Activated naive CD4-positive, alpha-beta T cell treated with anti-CD3 and anti-CD28 coated beads, Interleukin-2, amount 50 U/mL, for 24 hours (primary cell): ENCODE results near the gene MYH7B.

ENCODE experiments used
- H3K27ac Mint-ChIP-seq: one replicate; pipeline ENCODE4 v1.8.0; 2021; ENCODE audit warnings: mild to moderate bottlenecking, mixed read lengths
- H3K27me3 Mint-ChIP-seq: one replicate; pipeline ENCODE4 v1.8.0; 2021; ENCODE audit warnings: mixed read lengths
- H3K36me3 Mint-ChIP-seq: one replicate; pipeline ENCODE4 v1.8.0; 2021; ENCODE audit warnings: mixed read lengths
- H3K4me1 Mint-ChIP-seq: one replicate; pipeline ENCODE4 v1.8.0; 2021; ENCODE audit warnings: mixed read lengths
- H3K4me3 Mint-ChIP-seq: one replicate; pipeline ENCODE4 v1.8.0; 2021; ENCODE audit warnings: mild to moderate bottlenecking, mixed read lengths
- H3K9me3 Mint-ChIP-seq: one replicate; pipeline ENCODE4 v1.8.0; 2021; ENCODE audit warnings: mixed read lengths

MYH7B gene

GRCh38 chr20:34938466-34939163 is 17.1 kb upstream of the MYH7B start:
- Mint-ChIP-seq H3K4me1 (no peaks in the 10 kb centered on the region), H3K36me3 (peaks cover 10% of the 10 kb centered on the region), H3K27me3 (no peaks in the 10 kb centered on the region), H3K4me3 (no peak overlapping the region), H3K9me3 (no peaks in the 10 kb centered on the region), H3K27ac (no peak overlapping the region)

- Mint-ChIP-seq H3K36me3 (peaks cover 7% of the 10 kb centered on the region), H3K4me3 (no peak overlapping the region), H3K27me3 (no peaks in the 10 kb centered on the region), H3K27ac (no peak overlapping the region), H3K4me1 (no peaks in the 10 kb centered on the region), H3K9me3 (no peaks in the 10 kb centered on the region)
Measured at GRCh38 chr20:34940081-34940481, 15.6 kb upstream of the MYH7B start.

- Mint-ChIP-seq H3K27me3 (no peaks in the 10 kb centered on the region), H3K9me3 (no peaks in the 10 kb centered on the region), H3K4me1 (no peaks in the 10 kb centered on the region), H3K27ac (no peak overlapping the region), H3K4me3 (no peak overlapping the region), H3K36me3 (peaks cover 8% of the 10 kb centered on the region)
Measured at GRCh38 chr20:34941226-34941625, 14.4 kb upstream of the MYH7B start.

GRCh38 chr20:34942301-34942700 is 13.4 kb upstream of the MYH7B start:
- Mint-ChIP-seq H3K9me3 (no peaks in the 10 kb centered on the region), H3K27me3 (no peaks in the 10 kb centered on the region), H3K36me3 (peaks cover 6% of the 10 kb centered on the region), H3K4me3 (no peak overlapping the region), H3K27ac (no peak overlapping the region), H3K4me1 (no peaks in the 10 kb centered on the region)

GRCh38 chr20:34943808-34944567 is 11.7 kb upstream of the MYH7B start:
- no peak overlapping the region for H3K4me3 Mint-ChIP-seq
- H3K27ac Mint-ChIP-seq, result no peak overlapping the region
- H3K36me3 Mint-ChIP-seq, result peaks cover 6% of the 10 kb centered on the region
- no peaks in the 10 kb centered on the region for H3K4me1 Mint-ChIP-seq
- H3K27me3 Mint-ChIP-seq, result no peaks in the 10 kb centered on the region
- H3K9me3 Mint-ChIP-seq, result no peaks in the 10 kb centered on the region

GRCh38 chr20:34945315-34946077 is 10.2 kb upstream of the MYH7B start:
- no peak overlapping the region for H3K4me3 Mint-ChIP-seq
- H3K27ac Mint-ChIP-seq, result no peak overlapping the region
- no peaks in the 10 kb centered on the region for H3K27me3 Mint-ChIP-seq
- no peaks in the 10 kb centered on the region for H3K4me1 Mint-ChIP-seq
- H3K9me3 Mint-ChIP-seq, result no peaks in the 10 kb centered on the region
- H3K36me3 Mint-ChIP-seq, result peaks cover 10% of the 10 kb centered on the region

GRCh38 chr20:34946661-34947060 is 9.0 kb upstream of the MYH7B start:
- Mint-ChIP-seq H3K27ac (no peak overlapping the region), H3K4me1 (no peaks in the 10 kb centered on the region), H3K36me3 (peaks cover 10% of the 10 kb centered on the region), H3K9me3 (no peaks in the 10 kb centered on the region), H3K27me3 (no peaks in the 10 kb centered on the region), H3K4me3 (no peak overlapping the region)

GRCh38 chr20:34947336-34947735 is 8.3 kb upstream of the MYH7B start:
- Mint-ChIP-seq H3K27ac (no peak overlapping the region), H3K36me3 (peaks cover 10% of the 10 kb centered on the region), H3K4me1 (no peaks in the 10 kb centered on the region), H3K27me3 (no peaks in the 10 kb centered on the region), H3K4me3 (no peak overlapping the region), H3K9me3 (no peaks in the 10 kb centered on the region)

- no peak overlapping the region for H3K4me3 Mint-ChIP-seq
- no peaks in the 10 kb centered on the region for H3K27me3 Mint-ChIP-seq
- no peak overlapping the region for H3K27ac Mint-ChIP-seq
- H3K36me3 Mint-ChIP-seq, result peaks cover 10% of the 10 kb centered on the region
- H3K4me1 Mint-ChIP-seq, result peaks cover 5% of the 10 kb centered on the region
- H3K9me3 Mint-ChIP-seq, result no peaks in the 10 kb centered on the region
Measured at GRCh38 chr20:34948030-34948429, 7.6 kb upstream of the MYH7B start.

- Mint-ChIP-seq H3K36me3 (peaks cover 7% of the 10 kb centered on the region), H3K4me3 (no peak overlapping the region), H3K27ac (no peak overlapping the region), H3K4me1 (peaks cover 8% of the 10 kb centered on the region), H3K9me3 (no peaks in the 10 kb centered on the region), H3K27me3 (no peaks in the 10 kb centered on the region)
Measured at GRCh38 chr20:34949120-34949519, 6.5 kb upstream of the MYH7B start.

GRCh38 chr20:34951252-34951651 is 4.4 kb upstream of the MYH7B start:
- H3K9me3 Mint-ChIP-seq, result no peaks in the 10 kb centered on the region
- H3K36me3 Mint-ChIP-seq, result peaks cover 4% of the 10 kb centered on the region
- peaks cover 27% of the 10 kb centered on the region for H3K4me1 Mint-ChIP-seq
- no peak overlapping the region for H3K4me3 Mint-ChIP-seq
- no peaks in the 10 kb centered on the region for H3K27me3 Mint-ChIP-seq
- H3K27ac Mint-ChIP-seq, result no peak overlapping the region

- H3K9me3 Mint-ChIP-seq, result no peaks in the 10 kb centered on the region
- peaks cover 30% of the 10 kb centered on the region for H3K4me1 Mint-ChIP-seq
- H3K36me3 Mint-ChIP-seq, result peaks cover 4% of the 10 kb centered on the region
- no peaks in the 10 kb centered on the region for H3K27me3 Mint-ChIP-seq
- H3K27ac Mint-ChIP-seq, result peak overlapping the region; percentile 8
- H3K4me3 Mint-ChIP-seq, result no peak overlapping the region
Measured at GRCh38 chr20:34951652-34952051, 4.0 kb upstream of the MYH7B start.

- H3K4me3 Mint-ChIP-seq, result no peak overlapping the region
- H3K36me3 Mint-ChIP-seq, result peaks cover 4% of the 10 kb centered on the region
- no peak overlapping the region for H3K27ac Mint-ChIP-seq
- H3K27me3 Mint-ChIP-seq, result no peaks in the 10 kb centered on the region
- H3K9me3 Mint-ChIP-seq, result no peaks in the 10 kb centered on the region
- peaks cover 33% of the 10 kb centered on the region for H3K4me1 Mint-ChIP-seq
Measured at GRCh38 chr20:34952671-34953070, 3.0 kb upstream of the MYH7B start.

- no peak overlapping the region for H3K27ac Mint-ChIP-seq
Measured at GRCh38 chr20:34953960-34954359, 1.7 kb upstream of the MYH7B start.

GRCh38 chr20:34954904-34955230 is 801 bp upstream of the MYH7B start:
- no peaks in the 10 kb centered on the region for H3K9me3 Mint-ChIP-seq
- peak overlapping the region; percentile 98 for H3K27ac Mint-ChIP-seq
- H3K27me3 Mint-ChIP-seq, result no peaks in the 10 kb centered on the region
- H3K4me3 Mint-ChIP-seq, result peak overlapping the region; percentile 96
- H3K36me3 Mint-ChIP-seq, result no peaks in the 10 kb centered on the region
- peaks cover 33% of the 10 kb centered on the region for H3K4me1 Mint-ChIP-seq

More at GRCh38 chr20:34953960-34954359, 1.7 kb upstream of the MYH7B start:
- Mint-ChIP-seq H3K9me3 (no peaks in the 10 kb centered on the region), H3K4me3 (peak overlapping the region; percentile 7), H3K36me3 (peaks cover 4% of the 10 kb centered on the region), H3K27me3 (no peaks in the 10 kb centered on the region), H3K4me1 (peaks cover 33% of the 10 kb centered on the region)

GRCh38 chr20:34956041-34956458 is 382 bp downstream of the MYH7B start:
- H3K9me3 Mint-ChIP-seq, result no peaks in the 10 kb centered on the region
- H3K4me3 Mint-ChIP-seq, result peak overlapping the region; percentile 96
- H3K36me3 Mint-ChIP-seq, result no peaks in the 10 kb centered on the region
- H3K27ac Mint-ChIP-seq, result peak overlapping the region; percentile 98
- H3K27me3 Mint-ChIP-seq, result no peaks in the 10 kb centered on the region
- peaks cover 39% of the 10 kb centered on the region for H3K4me1 Mint-ChIP-seq
